Islet of Langerhans (tissue), 1 donor: ENCODE measurements around the gene SIPA1.
A peak's percentile ranks its signal among the peaks of the same experiment; 100 is the strongest.

Source experiments
- FAIRE-seq: peaks from one replicate; lab custom pipeline; 2011; peaks lifted over from hg19 to GRCh38; lab: Jason Lieb, UNC

SIPA1 gene

GRCh38 chr11:65609665-65610064 lies 28.2 kb upstream of the SIPA1 start:
- FAIRE-seq = no peak

GRCh38 chr11:65610404-65610803 lies 27.5 kb upstream of the SIPA1 start:
- FAIRE-seq = no peak

- no peak for FAIRE-seq
Measured at GRCh38 chr11:65611028-65611757, 26.7 kb upstream of the SIPA1 start.

- FAIRE-seq = no peak
Measured at GRCh38 chr11:65611758-65612603, 25.9 kb upstream of the SIPA1 start.

- no peak for FAIRE-seq
Measured at GRCh38 chr11:65612691-65613090, 25.2 kb upstream of the SIPA1 start.

- no peak for FAIRE-seq
Measured at GRCh38 chr11:65613091-65613928, 24.6 kb upstream of the SIPA1 start.

- FAIRE-seq = peak; percentile 99
Measured at GRCh38 chr11:65615229-65615949, 22.5 kb upstream of the SIPA1 start, which contains the start of gene PCNX3. Gene PCNX3, plus strand, starts transcription at chr11:65615776. Its CDS starts 536 bp downstream, at chr11:65616312.

GRCh38 chr11:65615950-65616574 lies 21.8 kb upstream of the SIPA1 start:
- no peak for FAIRE-seq

- no peak for FAIRE-seq
Measured at GRCh38 chr11:65616575-65617001, 21.3 kb upstream of the SIPA1 start.

- no peak for FAIRE-seq
Measured at GRCh38 chr11:65617136-65617850, 20.6 kb upstream of the SIPA1 start.

GRCh38 chr11:65617990-65618751 lies 19.7 kb upstream of the SIPA1 start:
- FAIRE-seq = no peak

GRCh38 chr11:65618763-65619162 lies 19.1 kb upstream of the SIPA1 start:
- no peak for FAIRE-seq

GRCh38 chr11:65619281-65619928 lies 18.5 kb upstream of the SIPA1 start:
- no peak for FAIRE-seq

GRCh38 chr11:65620666-65621065 lies 17.2 kb upstream of the SIPA1 start:
- FAIRE-seq = no peak

GRCh38 chr11:65621460-65621859 lies 16.4 kb upstream of the SIPA1 start:
- no peak for FAIRE-seq

GRCh38 chr11:65622011-65622410 lies 15.9 kb upstream of the SIPA1 start:
- FAIRE-seq = no peak

GRCh38 chr11:65623177-65623576 lies 14.7 kb upstream of the SIPA1 start:
- FAIRE-seq = no peak

- no peak for FAIRE-seq
Measured at GRCh38 chr11:65623852-65624616, 13.9 kb upstream of the SIPA1 start.
